Measurements from ENCODE around the gene ROR1.
A peak's percentile ranks its signal among the peaks of the same experiment; 100 is the strongest.

Gene ROR1

DNA sequence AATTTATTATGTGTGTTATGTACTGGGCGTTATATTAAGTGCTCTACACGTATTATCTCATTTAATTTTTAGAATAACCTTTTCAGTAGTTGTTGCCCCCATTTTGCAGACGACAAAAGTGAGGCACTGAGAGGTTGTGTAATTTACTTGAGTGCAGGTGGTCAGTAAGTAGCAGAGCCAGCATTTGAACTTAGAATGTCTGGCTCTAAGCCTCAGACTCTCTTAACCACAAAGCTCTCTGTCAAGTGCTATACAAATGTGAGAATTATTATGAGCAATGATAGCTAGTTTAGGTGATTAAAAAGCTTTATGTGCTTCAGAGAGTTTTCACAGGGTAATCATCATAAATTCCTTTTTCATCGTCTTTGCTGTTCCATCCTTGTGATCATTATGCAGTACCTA lies 333.3 kb downstream of the ROR1 start:
- DNase-seq (ENCODE audit: low read depth), result peak; percentile 43

DNA sequence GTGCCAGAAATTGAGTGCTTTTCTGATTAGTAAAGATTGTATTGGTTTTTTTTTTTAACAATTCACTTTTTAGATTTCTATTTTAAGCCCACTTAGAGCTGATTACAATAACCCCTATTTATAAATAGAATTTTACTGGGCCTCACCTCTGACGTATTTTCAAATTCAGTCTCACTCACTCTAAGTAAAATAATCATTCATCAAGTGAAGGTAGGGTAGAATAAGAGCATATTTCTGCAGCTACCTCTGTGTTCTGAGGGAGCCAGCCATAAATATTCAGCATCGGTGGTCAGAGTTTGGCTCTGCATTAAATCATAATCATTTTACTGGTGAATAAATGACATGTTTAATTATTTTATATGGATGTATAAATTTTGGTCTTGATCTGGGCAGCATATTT lies 333.8 kb downstream of the ROR1 start:
- no peak for DNase-seq (ENCODE audit: low read depth)

DNA sequence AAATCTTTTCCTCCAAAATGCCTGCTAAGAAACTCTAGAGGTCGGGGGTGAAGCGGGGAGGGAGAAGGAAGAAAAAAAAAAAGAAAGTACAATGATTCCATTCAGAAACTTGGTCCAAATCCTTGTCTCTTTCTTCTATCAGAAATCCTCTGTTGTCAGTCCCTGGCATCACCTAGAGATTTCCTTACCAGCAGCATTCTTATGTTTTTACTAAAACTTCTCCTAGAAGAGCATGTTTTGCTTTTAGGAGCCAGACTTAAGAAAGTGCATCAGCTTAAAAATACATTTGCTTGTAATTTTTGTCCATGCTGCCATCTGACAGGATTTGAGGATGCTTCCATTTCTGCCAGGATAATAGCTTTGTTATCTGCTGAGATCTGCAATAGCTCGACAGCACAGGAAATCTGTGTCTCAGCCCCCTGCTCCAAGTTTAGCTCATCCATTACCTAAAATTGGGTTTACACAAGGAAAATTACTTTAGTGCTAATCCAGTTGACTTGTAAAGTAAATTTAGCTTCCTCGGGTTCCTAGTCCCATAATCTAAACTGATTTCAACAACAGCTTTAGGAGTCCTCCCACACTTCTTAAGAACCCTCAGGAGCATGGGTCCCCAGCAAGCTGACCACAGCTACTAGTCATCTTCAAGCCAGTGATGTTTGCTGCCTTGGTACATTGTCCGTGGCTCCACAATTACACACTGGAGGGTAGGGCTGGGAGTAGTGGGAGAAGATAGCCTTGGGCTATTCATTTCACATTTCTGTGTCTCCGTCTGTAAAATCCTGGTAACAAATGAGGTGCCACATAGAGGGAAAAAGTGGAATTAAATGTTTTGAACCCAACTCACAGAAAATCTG lies 337.3 kb downstream of the ROR1 start:
- DNase-seq (ENCODE audit: low read depth), result peak; percentile 48

DNA sequence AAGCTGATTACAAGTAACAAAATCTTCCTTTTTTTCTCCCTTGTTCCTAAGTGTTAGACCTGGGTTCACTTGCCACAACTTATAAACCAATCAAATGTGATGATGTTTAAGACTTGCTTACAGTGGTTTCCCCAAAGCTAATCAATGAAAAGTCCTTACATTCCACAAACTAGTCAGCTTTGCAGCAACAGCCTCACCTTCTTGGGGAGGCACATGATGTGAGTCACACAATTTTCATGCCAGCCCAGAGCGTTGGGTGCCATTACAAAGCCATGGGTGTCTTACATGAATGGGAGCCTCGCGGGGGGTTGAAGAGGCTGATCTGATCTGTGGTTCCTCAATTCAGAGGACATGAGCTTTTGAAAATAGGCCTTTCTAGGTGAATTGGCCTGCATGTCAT lies 338.0 kb downstream of the ROR1 start:
- DNase-seq (ENCODE audit: low read depth), result peak; percentile 19

DNA sequence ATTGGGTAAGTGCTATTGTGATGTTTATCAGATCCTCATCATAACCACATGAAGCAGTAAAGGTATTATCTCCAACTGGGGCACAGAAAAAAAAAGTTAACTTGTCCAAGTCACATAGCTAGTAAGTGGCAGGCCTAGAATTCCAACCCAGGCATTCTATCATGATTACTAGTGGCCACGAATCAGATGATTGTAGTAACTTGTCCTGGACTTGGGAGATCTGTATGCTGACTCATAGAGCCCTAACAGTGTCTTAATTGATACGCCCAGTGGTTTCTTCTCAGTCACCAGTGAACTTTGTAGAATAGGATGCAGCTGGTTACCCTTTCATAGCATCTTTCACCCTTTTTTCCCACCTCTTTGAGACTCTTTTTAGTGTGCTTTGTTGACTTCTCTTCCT lies 338.5 kb downstream of the ROR1 start:
- DNase-seq (ENCODE audit: low read depth), result peak; percentile 52

DNA sequence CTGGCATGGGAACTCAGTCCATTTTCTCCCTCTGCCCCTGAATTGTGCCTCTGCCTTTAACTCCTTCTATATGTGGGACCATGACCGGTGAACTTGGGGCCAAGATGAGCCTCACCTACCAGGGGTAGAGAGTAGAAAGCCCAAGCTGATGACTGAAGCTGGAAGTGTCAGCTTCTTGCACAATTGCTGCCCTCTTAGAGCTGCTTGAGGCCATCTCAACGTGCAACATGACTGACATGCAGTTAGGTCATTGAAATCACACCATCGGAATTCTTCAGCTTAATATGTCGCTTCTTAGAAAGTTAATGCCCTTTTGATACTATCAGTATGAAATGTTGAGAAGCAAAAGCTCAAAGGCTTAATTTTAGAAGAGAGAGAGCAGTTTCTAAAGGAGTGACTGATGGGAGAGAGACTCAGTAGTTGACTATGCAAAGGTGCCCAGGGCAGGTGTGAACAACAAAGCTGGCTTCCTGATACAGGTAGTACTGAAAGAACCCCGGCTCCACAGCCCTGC lies 340.3 kb downstream of the ROR1 start:
- peak; percentile 28 for DNase-seq (ENCODE audit: low read depth)

DNA sequence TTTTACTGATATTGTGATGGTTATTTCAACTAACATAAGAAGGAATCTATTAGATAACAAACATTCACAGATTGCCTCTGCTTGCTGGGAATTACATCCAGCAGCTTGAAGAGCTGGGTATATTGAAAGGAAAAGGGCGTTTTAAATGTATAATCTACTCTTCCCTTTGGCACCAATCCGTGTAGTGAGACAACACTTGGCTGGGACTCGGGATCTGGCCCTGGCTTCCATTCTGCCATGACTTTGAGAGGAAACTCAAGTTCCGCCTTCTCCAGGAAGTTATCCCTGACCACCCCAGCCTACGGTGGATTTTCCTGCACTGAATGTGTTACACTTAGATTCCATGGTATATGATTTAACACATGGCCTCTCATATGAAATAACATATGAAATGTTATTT lies 342.7 kb downstream of the ROR1 start:
- DNase-seq (ENCODE audit: low read depth), result no peak

DNA sequence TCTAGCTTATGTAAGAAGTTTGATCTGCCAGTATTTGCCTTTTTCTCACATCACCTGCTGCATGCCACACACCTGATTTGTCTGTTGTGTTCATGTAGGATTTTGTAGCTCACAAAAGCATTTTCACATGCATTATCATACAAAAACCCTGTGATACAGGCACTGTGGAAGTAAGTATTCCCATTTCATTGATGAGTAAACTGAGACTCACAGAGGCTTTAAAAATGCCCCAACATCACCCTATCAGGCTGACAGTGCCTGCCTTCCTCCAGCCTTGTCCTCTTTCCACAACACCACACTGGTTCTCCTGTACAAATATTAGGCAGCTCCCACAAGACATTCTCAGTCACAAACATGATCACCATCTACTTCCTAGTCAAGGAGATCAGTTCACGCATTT lies 343.7 kb downstream of the ROR1 start:
- no peak for DNase-seq (ENCODE audit: low read depth)

DNA sequence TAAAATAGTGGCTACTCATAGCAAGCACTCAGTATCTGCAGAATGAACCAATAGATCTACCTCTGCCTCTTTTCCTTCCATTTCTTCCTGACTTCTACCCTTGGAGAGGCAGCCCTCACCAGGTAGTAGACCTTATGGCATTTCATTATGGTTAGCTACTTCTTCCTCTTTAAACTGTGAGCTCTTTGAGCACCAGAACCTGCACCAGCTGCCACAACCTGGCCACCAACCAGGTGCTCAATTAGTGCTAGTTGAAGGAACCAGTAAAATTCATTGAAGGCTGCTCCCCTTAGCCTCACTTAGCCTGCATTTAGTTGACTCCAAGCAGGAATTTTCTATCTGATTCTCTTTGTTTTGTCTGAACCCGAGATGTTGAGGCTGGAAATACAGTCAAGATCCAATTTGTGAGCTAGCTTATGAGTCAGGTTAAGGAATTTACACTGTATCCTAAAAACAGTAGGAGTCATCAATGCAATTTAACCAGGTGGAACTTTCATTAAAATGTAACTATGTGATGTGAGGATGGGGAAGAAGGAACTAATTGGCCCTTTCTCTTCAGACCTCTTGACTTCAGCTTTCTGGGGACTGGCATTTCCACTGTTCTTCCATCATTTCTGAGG lies 348.1 kb downstream of the ROR1 start:
- DNase-seq (ENCODE audit: low read depth), result no peak

DNA sequence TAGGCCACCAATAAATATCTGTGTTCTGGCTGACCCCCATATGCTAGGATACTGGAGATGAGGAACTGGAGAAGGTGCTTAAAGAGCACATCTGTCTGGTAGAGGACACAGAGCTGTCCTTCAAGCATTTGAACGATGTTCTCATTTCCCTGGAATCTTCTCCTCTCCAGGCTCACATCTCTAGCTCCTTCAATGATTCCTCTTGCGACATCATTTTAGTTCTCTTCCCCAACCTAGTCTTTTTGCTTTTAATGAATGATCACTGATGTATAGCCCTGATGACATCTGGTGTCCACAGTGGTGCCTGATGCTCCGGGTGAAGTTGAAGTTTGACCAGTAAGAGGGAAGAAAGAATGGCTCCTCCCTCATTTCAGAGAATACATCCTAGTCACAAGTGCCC lies 348.8 kb downstream of the ROR1 start:
- DNase-seq (ENCODE audit: low read depth), result no peak

DNA sequence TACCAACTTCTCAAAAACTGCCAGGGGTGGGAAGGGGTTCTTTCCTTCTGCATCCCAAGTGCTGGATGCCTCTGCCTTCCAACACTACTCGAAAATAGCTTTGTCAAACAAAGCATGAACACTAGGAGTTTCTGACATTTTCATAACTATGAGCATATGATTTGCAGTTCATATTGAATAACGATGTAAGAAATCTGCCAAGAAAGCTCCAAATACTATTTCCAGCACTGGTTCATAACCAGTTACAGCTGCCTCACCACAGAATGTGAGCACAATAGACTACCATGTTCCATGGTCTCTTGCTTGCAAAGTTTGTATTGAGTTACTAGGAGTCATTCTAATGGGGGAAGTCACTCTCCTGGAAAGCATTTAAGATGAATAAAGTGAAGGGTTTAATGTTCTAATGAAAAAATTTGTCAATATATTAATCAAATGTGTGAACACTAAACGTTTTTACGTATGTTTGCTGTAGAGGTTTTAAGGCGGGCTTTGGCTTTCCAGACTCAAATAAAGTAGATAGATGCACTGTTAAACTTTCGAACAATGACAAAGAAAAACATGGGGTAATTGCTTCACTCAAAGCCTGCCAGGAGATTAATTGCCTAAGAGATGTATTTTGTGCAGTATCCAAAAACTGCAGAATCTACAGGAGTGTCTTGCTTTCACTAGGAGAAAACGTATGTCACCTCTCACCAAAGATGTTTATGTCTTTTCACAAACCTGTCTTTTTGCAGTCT lies 351.1 kb downstream of the ROR1 start:
- no peak for DNase-seq (ENCODE audit: low read depth)

DNA sequence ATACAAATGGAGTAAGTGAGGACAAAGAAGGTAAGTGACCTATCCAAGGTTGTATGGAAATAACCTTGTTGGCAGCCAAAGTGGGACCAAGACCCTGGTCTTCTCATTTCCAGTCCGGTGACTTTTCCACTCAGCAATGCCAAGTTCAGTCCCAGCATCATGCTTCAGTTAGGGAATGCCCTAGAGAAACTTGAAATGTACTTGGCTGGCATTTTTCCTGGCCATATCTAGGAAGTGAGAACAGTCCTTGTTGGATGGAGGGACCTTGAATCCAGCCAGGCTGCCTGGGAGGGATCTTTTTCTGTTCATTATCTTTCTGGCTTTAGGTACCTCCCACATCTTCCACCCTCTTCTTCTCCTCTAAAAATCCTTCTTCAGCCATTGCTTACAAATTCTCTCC lies 352.8 kb downstream of the ROR1 start:
- DNase-seq (ENCODE audit: low read depth), result no peak

DNA sequence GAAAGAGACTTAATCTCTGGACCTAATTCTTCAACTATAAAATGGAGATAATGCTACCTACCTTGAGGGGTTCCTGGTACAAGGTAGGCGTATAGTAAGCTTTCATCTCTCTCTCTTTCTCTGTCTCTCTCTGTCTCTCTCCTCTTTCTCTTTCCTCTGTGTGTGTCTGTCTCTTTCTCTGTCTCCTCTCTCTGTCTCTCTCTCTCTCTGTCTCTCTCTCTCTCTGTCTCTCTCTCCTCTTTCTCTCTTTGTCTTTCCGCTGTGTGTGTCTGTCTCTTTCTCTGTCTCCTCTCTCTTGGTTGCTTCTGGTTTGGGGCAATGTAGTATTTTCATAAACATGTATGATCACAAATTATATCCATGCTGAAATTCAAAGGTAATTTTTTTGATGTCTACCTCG lies 353.5 kb downstream of the ROR1 start:
- DNase-seq (ENCODE audit: low read depth), result no peak

DNA sequence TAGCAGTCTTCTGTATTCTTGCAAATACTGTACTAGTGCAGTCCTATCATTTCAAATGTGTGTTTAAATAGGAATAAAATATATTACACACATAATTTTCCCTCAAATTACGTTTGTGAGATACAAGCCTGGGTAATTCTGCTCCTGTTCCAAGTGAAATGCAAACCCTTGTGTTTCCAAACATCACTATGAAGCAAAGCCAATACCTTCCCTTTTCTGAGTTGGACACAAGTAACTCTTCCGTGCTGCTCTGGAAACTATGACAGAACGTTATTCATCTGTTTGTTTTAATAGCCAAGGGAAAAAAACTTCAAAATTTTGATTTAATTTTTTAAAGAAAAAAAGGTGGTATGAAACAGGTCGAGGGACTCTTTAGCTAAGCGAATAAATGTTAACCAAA lies 355.9 kb downstream of the ROR1 start:
- DNase-seq (ENCODE audit: low read depth), result no peak

DNA sequence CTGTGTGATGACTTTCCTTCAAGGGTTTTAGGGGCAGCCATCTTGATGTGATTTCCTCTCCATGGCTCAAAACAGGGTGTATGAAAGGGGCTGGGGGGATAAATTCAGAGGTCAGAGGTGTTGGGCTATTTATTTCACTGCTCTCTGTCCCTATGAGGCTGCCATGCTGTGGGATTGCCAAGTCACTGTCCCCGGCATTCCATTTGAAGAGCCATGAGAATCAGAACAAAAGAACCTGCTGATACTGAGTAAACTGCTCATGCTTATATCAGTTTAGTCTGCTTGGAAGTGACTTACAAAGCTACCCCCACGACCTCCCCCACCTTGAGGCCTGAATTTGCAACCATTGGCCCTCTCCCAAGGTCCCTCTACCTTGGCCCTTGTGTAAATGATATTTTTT lies 357.3 kb downstream of the ROR1 start:
- DNase-seq (ENCODE audit: low read depth), result no peak

DNA sequence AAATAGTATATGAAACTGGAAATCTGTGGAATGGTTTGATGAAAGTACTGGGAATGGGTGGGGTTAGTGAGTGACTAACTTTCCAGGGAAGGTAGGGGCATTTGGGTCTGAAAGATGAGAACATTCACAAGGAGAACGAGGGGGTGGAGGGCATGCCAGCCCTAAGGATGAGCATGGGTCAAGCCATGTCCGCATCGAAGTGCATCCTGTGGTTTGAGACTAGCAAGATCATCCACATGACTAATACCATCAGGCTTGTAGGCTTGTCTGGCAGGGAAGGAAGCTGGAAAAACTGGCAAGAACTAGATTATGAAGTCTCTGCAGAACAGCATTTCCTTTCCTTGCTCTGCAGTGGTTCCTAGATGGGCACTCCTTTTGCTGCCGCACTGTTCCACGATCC lies 359.2 kb downstream of the ROR1 start:
- DNase-seq (ENCODE audit: low read depth), result peak; percentile 98

DNA sequence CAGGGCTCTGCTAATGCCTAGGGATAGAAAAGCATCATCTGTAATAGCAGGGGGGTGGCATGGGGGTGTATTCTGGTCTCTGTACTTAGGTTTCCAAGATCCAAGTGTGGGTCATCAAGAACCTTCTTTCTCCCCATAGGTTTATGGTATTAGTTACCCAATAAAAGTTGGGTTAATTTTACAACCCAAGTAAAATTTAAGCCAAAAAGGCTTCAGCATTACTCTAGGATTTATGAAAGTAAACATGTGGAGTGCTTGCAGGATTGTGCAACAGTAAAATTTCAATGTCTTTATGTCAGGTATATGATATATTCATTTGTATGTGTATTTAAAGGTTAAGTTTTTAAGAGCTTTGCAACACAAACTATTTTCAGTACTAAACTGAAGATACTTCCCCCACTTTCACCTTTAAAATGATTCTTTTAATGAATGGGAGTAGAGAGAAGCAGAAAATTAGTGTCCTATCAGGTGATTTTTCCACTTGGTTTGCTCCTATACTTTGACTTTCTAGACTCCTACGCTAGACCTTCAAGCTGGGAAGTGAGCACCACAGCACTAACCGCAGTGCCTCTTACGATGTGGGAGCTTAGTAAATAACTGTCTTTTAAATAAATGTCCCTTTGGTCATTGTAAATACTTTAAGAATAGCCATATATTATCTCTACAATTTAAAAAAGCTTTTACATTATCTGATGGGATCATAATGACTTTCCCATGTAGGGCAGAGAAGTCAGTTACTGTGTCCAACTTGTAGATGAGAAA lies 361.8 kb downstream of the ROR1 start:
- DNase-seq (ENCODE audit: low read depth), result peak; percentile 85

DNA sequence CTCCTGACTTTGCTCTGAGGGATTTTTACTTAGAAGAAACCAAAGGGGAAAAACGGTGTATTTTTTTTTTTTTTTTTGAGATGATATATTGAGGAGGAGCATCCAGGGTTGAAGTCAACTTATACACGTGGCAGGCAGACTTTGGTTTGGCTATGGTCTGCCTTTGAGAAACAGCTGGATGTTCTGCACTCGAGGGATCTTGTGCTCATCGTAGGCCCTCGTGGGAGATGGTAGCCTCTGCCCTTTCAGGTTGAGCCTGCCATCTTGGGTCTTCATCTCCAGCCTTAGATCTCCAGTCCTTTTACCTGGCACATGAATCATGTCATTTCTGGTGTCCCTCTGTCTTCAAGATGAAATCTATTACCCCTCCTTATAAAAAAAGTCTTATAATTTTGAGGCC lies 362.5 kb downstream of the ROR1 start:
- no peak for DNase-seq (ENCODE audit: low read depth)

DNA sequence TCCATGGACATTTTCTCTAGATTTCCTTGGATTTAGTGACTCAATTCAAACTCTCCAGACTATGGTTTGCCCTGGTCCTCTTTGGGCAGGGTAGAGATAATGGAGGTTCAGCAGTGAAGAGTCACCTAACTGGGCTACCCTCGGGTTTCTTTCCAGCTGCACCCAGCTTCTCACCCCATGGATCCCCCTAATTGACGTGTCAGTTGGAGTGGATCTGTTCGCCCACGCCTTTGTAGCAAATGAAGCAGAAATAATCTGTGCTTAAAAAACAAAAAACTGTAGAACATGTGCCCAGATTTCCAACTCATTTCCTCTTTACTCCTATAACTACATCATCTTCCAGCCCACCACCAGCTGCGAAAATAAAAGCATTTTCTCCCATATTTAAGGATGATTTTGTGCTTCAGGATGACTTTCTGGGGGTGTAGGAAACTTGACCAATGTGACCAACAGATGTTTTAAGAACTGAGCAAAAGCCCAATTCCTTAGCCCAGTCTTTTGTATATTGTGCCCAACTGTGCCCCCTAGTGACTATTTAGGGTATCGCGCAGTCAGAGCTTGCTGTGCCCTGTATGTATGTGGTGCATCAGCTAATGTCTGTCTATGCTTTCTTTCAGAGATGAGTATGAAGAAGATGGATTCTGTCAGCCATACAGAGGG lies 363.1 kb downstream of the ROR1 start:
- peak; percentile 84 for DNase-seq (ENCODE audit: low read depth)

DNA sequence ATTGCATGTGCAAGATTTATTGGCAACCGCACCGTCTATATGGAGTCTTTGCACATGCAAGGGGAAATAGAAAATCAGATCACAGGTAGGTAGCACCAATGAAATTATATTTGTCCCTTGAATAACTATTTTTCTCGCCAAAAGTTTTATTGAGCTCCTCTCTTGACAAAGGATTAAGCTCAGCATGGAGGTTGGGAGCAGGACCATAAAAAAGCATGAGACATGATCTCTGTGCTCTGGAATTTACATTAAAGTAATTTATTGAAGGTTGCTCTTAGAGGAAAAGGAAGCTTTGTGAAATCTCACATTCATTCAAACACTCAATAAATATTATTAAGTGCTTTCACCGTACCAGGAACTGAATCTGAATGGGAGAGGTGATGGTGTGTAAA lies 363.6 kb downstream of the ROR1 start:
- DNase-seq (ENCODE audit: low read depth), result peak; percentile 56

DNA sequence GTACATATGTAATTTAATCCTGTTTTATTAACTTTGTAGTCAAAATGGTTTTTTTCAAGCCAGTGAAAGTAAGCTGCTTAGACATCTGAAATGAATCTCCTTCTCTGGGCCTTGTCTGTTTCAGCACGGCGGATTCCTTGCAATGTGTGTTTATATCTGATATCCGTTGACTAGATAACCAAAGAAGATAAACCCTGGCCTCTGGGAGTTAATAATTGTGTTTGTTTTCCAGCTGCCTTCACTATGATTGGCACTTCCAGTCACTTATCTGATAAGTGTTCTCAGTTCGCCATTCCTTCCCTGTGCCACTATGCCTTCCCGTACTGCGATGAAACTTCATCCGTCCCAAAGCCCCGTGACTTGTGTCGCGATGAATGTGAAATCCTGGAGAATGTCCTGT lies 366.1 kb downstream of the ROR1 start:
- DNase-seq (ENCODE audit: low read depth), result peak; percentile 51

DNA sequence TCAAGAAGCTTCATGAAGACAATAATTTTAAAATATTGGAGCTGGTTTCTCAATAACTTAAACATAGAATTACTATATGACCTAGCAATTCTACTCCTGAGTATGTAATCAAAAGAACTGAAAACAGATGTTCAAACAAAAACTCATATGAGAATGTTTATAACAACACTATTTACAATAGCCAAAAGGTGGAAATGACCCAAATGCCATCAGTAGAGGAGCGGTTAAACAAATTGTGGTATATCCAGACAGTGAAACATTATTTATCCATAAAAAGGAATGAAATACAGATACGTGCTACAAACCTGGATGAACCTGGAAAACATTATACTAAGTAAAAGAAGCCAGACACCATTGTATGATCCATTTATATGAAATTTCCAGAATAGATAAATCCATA lies 366.8 kb downstream of the ROR1 start:
- DNase-seq (ENCODE audit: low read depth), result no peak
